SU-DHL-6 (cell line): ENCODE data around the gene SLC22A23.

Experiments
- H2AFZ ChIP-seq: fragments of 200-600 bp; sonication (generic); 2 replicates; pipeline ENCODE4 v1.6.1; 2014; ENCODE audit warnings: low read depth, mild to moderate bottlenecking, moderate library complexity, mixed read lengths, antibody characterized with exemption, low read length; ENCODE audit not compliant: severe bottlenecking
- H3F3A ChIP-seq: fragments of 200-600 bp; shearing (Covaris generic); 2 replicates; pipeline ENCODE4 v1.6.0; 2016; ENCODE audit warnings: antibody characterized with exemption, mild to moderate bottlenecking; ENCODE audit not compliant: insufficient read depth
- H3K27ac ChIP-seq: fragments of 200-600 bp; sonication (generic); 2 replicates; pipeline ENCODE4 v1.5.1; 2016; ENCODE audit warnings: low read depth, mild to moderate bottlenecking, low read length, moderate library complexity, mixed read lengths
- H3K27me3 ChIP-seq: fragments of 200-600 bp; sonication (generic), shearing (Covaris generic); 2 replicates; pipeline ENCODE4 v1.6.0; 2014; ENCODE audit warnings: mild to moderate bottlenecking, low read length
- H3K36me3 ChIP-seq: fragments of 200-600 bp; sonication (generic); 2 replicates; pipeline ENCODE4 v1.6.1; 2014; ENCODE audit warnings: mild to moderate bottlenecking, low read length, mixed read lengths
- H3K4me2 ChIP-seq: fragments of 300-600, 200-600 bp; shearing (Covaris generic), sonication (generic); 2 replicates; pipeline ENCODE4 v1.6.0; 2014; ENCODE audit warnings: low read length, low read depth, mild to moderate bottlenecking; ENCODE audit not compliant: poor library complexity, severe bottlenecking
- H3K4me3 ChIP-seq: fragments of 200-600 bp; sonication (generic); 2 replicates; pipeline ENCODE4 v1.5.1; 2014; ENCODE audit warnings: antibody characterized with exemption, low read length, mild to moderate bottlenecking, mixed read lengths; ENCODE audit not compliant: insufficient read depth, poor library complexity, severe bottlenecking
- H3K79me2 ChIP-seq: fragments of 200-600 bp; sonication (generic); 2 replicates; pipeline ENCODE4 v1.6.1; 2014; ENCODE audit warnings: mild to moderate bottlenecking, low read length, moderate library complexity; ENCODE audit not compliant: insufficient read depth
- H3K9ac ChIP-seq: fragments of 200-600 bp; sonication (generic); 2 replicates; pipeline ENCODE4 v1.7.0; 2014; ENCODE audit warnings: mild to moderate bottlenecking, low read length
- H3K9me2 ChIP-seq: fragments of 200-600 bp; sonication (generic); replicated peaks from 2 replicates; pipeline ENCODE4 v1.6.1; 2014; ENCODE audit warnings: low read length; ENCODE audit not compliant: insufficient read depth
- H3K9me3 ChIP-seq: fragments of 200-600 bp; sonication (generic); 2 replicates; pipeline ENCODE4 v1.6.1; 2014; ENCODE audit warnings: low read length, mixed read lengths; ENCODE audit not compliant: insufficient read depth
- H4K20me1 ChIP-seq: fragments of 200-600 bp; sonication (generic); 2 replicates; pipeline ENCODE4 v1.6.1; 2014; ENCODE audit warnings: low read depth, mild to moderate bottlenecking, antibody characterized with exemption, low read length, moderate library complexity, mixed read lengths
- EZH2phosphoT487 ChIP-seq: fragments of 200-600 bp; sonication (generic), shearing (Covaris generic); conservative IDR thresholded peaks from 2 replicates; pipeline ENCODE4 v1.6.1; 2018; ENCODE audit warnings: mild to moderate bottlenecking, antibody characterized with exemption, low read length, moderate library complexity, mixed read lengths
- TF ChIP-seq, protein P1 (sequence below): fragments of 200-600 bp; sonication (generic); IDR thresholded peaks from one replicate; pipeline ENCODE4 v1.5.1; 2017; ENCODE audit warnings: antibody characterized with exemption, mild to moderate bottlenecking, low read length, moderate library complexity; ENCODE audit not compliant: insufficient read depth, poor library complexity, severe bottlenecking

Gene SLC22A23

DNA sequence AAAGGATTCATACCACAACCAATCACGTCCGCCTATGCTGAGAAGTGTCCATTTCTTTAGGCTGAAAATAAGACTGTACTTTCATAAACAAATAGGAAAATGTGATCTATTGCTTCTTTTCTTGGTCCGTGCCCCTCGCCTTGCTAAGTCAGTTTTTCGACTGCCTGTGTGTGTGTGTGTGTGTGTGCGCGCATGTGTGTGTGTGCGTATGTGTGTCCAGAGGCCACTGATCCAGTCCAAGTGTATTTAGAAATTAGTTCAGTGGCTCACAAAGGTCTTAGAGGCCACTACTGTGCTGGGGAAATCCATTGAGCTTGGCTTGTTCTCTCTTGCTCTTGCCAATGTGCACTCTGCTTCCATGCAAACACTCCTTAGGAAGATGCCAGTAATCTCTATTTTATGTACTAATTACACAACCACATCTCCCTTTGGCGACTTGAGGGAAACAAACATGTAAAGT lies 50.5 kb downstream of the SLC22A23 start:
- no peak for TF ChIP-seq EZH2phosphoT487
- TF ChIP-seq, protein P1, sequence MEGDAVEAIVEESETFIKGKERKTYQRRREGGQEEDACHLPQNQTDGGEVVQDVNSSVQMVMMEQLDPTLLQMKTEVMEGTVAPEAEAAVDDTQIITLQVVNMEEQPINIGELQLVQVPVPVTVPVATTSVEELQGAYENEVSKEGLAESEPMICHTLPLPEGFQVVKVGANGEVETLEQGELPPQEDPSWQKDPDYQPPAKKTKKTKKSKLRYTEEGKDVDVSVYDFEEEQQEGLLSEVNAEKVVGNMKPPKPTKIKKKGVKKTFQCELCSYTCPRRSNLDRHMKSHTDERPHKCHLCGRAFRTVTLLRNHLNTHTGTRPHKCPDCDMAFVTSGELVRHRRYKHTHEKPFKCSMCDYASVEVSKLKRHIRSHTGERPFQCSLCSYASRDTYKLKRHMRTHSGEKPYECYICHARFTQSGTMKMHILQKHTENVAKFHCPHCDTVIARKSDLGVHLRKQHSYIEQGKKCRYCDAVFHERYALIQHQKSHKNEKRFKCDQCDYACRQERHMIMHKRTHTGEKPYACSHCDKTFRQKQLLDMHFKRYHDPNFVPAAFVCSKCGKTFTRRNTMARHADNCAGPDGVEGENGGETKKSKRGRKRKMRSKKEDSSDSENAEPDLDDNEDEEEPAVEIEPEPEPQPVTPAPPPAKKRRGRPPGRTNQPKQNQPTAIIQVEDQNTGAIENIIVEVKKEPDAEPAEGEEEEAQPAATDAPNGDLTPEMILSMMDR: no peak
- no peak overlapping the region for H3K4me2 ChIP-seq
- H3K27me3 ChIP-seq: no peaks in the 10 kb centered on the region
- H3K36me3 ChIP-seq: no peaks in the 10 kb centered on the region
- no peak overlapping the region for H2AFZ ChIP-seq
- H3K9me3 ChIP-seq: no peaks in the 10 kb centered on the region
- H3F3A ChIP-seq: no peaks in the 10 kb centered on the region
- H3K9ac ChIP-seq: no peak overlapping the region
- no peaks in the 10 kb centered on the region for H3K79me2 ChIP-seq
- no peaks in the 10 kb centered on the region for H4K20me1 ChIP-seq
- H3K4me3 ChIP-seq: no peak overlapping the region
- no peaks in the 10 kb centered on the region for H3K9me2 ChIP-seq
- no peak overlapping the region for H3K27ac ChIP-seq

DNA sequence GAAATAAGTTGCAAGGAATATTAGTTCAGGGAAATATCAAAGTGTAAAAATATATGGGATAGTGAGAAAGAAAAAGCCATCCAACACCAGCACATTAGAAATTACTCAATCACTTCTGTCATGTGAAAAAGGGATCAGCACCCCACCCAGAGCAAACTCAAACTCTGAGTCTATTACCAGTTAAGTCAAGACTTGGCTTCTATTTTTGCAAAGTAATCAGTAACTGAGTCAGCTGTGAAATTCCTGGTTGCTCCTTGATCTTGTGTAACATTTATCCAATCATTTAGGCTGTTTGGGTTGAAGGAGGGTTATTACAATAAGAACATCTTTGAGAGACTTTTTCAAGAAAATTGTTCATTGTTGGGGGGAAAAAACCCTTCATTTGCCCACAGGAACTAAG lies 51.2 kb downstream of the SLC22A23 start:
- Histone ChIP-seq H3K27ac (no peak overlapping the region), H3K4me3 (no peak overlapping the region), H2AFZ (no peak overlapping the region), H3K4me2 (no peak overlapping the region), H3K9me2 (no peaks in the 10 kb centered on the region), H4K20me1 (no peaks in the 10 kb centered on the region), H3K27me3 (no peaks in the 10 kb centered on the region), H3F3A (no peaks in the 10 kb centered on the region), H3K9ac (no peak overlapping the region), H3K79me2 (no peaks in the 10 kb centered on the region), H3K9me3 (no peaks in the 10 kb centered on the region), H3K36me3 (no peaks in the 10 kb centered on the region)
- TF ChIP-seq, protein P1: no peak
- TF ChIP-seq EZH2phosphoT487: no peak

DNA sequence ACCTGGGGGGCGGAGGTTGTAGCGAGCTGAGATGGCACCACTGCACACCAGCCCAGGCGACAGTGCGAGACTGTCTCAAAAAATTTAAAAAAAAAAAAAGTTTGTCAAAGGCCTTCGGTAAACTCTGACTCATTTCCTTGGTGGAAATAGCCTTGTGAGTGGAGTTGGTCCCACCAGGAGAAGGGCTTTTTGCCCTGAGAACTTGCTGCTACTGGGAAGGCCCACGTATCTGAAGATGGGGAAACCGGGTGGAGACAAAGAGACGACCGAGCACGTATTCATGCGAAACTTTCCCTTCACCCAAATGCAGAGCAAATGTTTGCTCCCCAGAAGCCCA lies 51.7 kb downstream of the SLC22A23 start:
- Histone ChIP-seq H3K4me2 (no peak overlapping the region), H3K9me2 (no peaks in the 10 kb centered on the region), H3K9me3 (no peaks in the 10 kb centered on the region), H3F3A (no peaks in the 10 kb centered on the region), H3K27me3 (no peaks in the 10 kb centered on the region), H3K36me3 (no peaks in the 10 kb centered on the region), H2AFZ (no peak overlapping the region), H3K9ac (no peak overlapping the region), H3K27ac (no peak overlapping the region), H4K20me1 (no peaks in the 10 kb centered on the region), H3K79me2 (no peaks in the 10 kb centered on the region), H3K4me3 (no peak overlapping the region)
- no peak for TF ChIP-seq EZH2phosphoT487
- TF ChIP-seq, protein P1: no peak
